Measurements from ENCODE around the gene RASGRF1. TPM values are rescaled to one million over a fixed set of nuclear protein-coding genes. Genes with fewer than 3 reads are reported as not detected.
A peak's percentile ranks its signal among the peaks of the same experiment; 100 is the strongest.
"Not testable (repeated sequence)": the region's sequence is repeated elsewhere in the genome, so short reads cannot be mapped to it uniquely, and the experiment has no call there.

Gene RASGRF1
- total and polyA plus RNA-seq, 5 experiments from 2014 or later, result 0.14 TPM; not detected in 4

DNA sequence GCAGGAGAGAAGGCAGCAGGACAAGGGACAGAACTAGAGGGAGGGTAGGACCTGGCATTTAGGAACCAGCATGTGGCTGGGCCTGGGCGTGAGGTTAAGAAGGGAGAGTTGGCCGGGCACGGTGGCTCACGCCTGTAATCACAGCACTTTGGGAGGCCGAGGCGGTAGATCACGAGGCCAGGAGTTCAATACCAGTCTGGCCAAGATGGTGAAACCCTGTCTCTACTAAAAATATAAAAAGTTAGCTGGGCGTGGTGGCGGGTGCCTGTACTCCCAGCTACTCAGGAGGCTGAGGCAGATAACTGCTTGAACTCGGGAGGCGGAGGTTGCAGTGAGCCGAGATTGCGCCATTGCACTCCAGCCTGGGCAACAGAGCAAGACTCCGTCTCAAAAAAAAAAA, 162.4 kb downstream of the RASGRF1 start:
- not testable (repeated sequence) for H3K36me3 Mint-ChIP-seq, H3K27me3 Mint-ChIP-seq, DNase-seq, H3K9me3 Mint-ChIP-seq, ATAC-seq, H3K4me1 Mint-ChIP-seq, H3K4me3 Mint-ChIP-seq
- peak overlapping the region in 1 of 10 donors; percentile 51 for H3K27ac Mint-ChIP-seq
- POLR2A ChIA-PET, result interaction anchor here (0.7 kb wide), 1 partner anchor 52 kb away, joined by 3 read pairs; no protein-coding TSS in a partner anchor

DNA sequence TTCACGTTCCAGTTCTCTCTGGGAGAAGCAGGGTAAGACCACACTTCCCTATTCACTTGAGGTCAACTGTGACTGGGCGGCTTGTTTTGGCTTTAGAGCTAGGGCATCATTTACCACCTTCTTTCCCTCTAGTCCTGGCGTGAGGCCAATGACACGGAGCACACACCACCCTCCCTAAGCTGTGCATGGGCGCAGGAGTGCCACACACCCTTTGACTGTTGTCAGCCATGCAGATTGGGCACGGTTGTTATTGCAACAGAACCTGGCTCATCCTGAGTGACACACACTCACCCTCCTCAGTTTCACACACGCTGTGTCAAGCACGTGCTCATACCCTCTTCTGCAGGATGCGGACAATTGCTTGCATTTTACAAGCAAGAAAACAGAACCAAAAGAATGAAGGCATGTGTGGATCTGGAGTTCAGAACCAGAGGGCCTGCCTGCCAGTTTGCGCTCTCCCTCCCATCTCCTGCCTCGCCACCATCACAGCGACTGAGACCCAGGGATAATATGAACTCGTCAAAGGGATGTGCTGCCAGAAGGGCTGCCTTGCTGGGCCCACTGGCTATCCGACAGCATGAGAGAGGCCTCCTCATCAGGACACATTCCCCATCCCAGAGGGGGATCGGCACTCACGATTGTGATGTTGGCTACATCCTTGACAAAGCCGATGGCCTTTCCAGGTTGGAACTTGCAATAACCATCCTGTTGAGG, 163.3 kb downstream of the RASGRF1 start:
- H3K9me3 Mint-ChIP-seq, result no peaks in the 10 kb centered on the region
- no peak for ATAC-seq
- POLR2A ChIA-PET, result no interaction called here
- peaks cover 0 to 11% (median 2%) of the 10 kb centered on the region in 3 donors for H3K36me3 Mint-ChIP-seq
- no peak overlapping the region for H3K4me3 Mint-ChIP-seq
- H3K4me1 Mint-ChIP-seq, result peaks cover 0 to 9% (median 2%) of the 10 kb centered on the region in 4 donors
- no peak for DNase-seq
- H3K27ac Mint-ChIP-seq, result peak overlapping the region in 3 of 10 donors; percentile 0 to 51 (median 40)
- H3K27me3 Mint-ChIP-seq, result no peaks in the 10 kb centered on the region

DNA sequence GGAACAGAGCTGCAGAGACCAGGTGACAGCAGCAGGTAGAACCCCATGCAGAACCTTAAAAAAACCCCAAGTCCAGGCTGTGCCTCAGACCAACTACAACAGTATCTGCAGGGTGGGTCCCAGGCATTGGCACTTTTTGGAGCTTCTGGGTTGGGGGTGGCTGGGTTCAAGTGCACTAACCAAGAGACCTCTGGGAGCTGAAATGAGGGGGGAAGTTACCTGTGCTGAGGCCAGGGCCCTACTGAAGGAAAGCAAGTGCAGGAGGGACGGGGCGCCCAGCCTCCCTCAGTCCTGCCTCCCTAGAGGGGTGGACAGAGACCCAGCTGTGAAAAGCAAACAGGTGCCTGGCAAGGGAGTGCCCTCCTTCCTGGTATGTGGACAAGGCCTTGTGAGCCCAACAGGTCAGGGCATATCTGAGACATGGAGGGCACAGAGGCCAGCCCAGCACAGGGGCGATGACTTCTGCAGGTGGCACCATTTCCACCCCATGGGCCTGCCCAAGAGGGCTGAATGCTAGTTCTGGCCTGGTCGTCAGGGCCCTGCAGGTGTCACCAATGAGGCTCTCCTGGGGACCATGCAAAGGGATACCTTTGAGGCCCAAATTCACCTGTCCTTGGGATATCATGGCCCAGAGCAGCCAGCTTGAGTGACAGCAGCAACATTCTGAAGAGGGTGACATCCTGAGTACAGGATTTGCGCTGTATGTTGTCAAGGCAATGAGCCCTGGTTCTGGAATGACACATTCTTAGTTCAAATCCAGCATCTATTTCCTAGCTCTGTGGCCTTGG, 164.4 kb downstream of the RASGRF1 start:
- Mint-ChIP-seq H3K27me3 (no peaks in the 10 kb centered on the region), H3K4me1 (peaks cover 0 to 9% (median 1%) of the 10 kb centered on the region in 4 donors), H3K4me3 (no peak overlapping the region), H3K36me3 (peaks cover 0 to 22% (median 2%) of the 10 kb centered on the region in 3 donors), H3K27ac (peak overlapping the region in 1 of 10 donors; percentile 83), H3K9me3 (no peaks in the 10 kb centered on the region)
- ATAC-seq, result no peak
- DNase-seq, result no peak
- POLR2A ChIA-PET, result no interaction called here

DNA sequence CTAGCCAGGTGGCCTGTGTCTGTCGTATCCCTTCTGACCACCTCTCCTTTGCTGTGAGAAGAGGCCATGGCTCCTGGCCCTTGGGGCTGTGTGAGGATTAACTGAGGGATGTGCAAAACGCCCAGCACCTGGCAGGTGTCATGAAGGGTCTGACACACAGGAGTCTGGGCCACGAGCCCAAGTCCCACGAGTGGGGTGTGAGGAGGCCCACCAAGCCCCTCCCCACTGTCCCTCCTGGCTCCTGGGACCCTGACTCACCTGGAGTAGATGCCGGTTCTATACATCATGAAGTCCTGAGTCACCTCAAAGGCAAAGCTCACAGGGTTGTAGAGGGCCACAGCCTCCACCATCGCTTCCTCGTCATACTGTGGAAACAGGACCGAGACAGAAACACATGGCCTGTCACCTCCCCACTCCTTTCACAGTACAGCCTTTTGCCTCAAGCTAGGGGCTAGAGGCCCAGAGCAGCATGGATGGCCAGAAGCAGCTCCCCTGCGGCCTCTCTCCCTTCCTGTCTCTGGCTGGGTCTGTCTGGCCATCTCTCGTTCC, 165.4 kb downstream of the RASGRF1 start:
- Mint-ChIP-seq H3K4me3 (no peak overlapping the region), H3K4me1 (peaks cover 0 to 9% (median under 1%) of the 10 kb centered on the region in 4 donors), H3K36me3 (peaks cover 0 to 27% (median 2%) of the 10 kb centered on the region in 3 donors), H3K9me3 (no peaks in the 10 kb centered on the region), H3K27ac (peak overlapping the region in 4 of 10 donors; percentile 25 to 83 (median 32)), H3K27me3 (no peaks in the 10 kb centered on the region)
- ATAC-seq, result no peak
- no peak for DNase-seq
- POLR2A ChIA-PET, result no interaction called here

DNA sequence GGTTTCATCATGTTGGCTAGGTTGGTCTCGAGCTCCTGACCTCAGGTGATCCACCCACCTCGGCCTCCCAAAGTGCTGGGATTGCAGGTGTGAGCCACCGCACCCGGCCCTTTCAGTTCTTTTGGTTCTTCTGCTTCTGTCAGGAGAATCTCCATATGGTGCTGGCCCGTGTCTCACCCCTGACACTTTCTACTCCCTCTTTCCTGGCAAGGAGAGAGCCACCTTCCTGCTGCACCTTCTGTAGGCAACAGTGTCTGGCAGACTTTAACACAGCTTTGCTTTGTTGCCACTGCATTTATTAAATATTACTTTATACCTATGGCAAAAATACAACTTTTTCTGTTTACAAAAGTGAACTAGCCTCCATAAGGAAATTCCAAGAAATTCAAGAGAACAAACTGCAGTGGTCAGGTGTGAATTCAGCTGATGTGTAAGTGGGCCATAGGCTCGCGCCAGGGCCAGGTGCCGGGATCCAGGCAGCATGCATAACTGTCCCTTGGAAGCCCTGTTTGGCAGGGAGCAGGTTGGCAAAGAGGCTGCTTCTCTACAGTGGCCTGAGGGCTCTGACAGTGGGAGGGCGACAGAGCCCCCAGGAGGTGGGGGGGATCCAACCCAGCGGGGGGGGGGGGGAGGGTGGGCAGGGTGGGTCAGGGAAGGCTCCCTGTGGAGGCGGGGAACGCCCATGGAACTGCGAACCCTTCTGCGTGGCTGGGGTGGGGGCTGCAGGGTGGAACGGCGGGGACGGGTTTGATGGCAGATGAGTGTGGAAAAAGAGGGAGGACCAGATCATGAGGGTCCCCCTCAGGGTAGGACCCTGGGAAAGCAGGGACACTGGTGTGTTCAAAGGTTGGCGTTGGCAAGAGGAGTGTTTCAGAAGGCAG, 166.9 kb downstream of the RASGRF1 start:
- no peaks in the 10 kb centered on the region for H3K27me3 Mint-ChIP-seq
- H3K27ac Mint-ChIP-seq, result peak overlapping the region in 2 of 10 donors; percentile 32 to 77
- ATAC-seq, result no peak
- H3K4me3 Mint-ChIP-seq, result no peak overlapping the region
- POLR2A ChIA-PET, result no interaction called here
- H3K4me1 Mint-ChIP-seq, result peaks cover 0 to 7% (median under 1%) of the 10 kb centered on the region in 4 donors
- DNase-seq, result no peak
- no peaks in the 10 kb centered on the region for H3K9me3 Mint-ChIP-seq
- peaks cover 0 to 41% (median 5%) of the 10 kb centered on the region in 3 donors for H3K36me3 Mint-ChIP-seq

DNA sequence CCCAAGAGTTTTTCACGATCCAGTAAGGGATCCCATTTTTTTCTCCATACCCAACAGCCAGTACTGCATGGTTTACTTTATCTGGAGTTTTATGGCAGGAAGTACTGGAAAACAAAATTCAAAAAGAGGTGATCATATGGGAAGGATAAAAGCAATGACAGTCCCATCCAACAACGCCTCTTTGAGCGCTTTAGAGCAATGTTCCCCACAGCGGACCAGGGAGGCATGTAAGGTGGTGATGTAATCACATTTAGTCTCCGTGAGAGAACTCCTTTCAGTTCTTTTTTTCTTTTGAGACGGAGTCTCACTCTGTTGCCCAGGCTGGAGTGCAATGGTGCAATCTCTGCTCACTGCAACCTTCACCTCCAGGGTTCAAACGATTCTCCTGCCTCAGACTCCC, 167.6 kb downstream of the RASGRF1 start:
- POLR2A ChIA-PET, result no interaction called here
- ATAC-seq (no peak), DNase-seq (no peak)
- Mint-ChIP-seq H3K36me3 (peaks cover 0 to 48% (median 9%) of the 10 kb centered on the region in 3 donors), H3K4me3 (no peak overlapping the region), H3K27me3 (no peaks in the 10 kb centered on the region), H3K4me1 (peaks cover 0 to 7% (median under 1%) of the 10 kb centered on the region in 4 donors), H3K27ac (no peak overlapping the region), H3K9me3 (no peaks in the 10 kb centered on the region)

DNA sequence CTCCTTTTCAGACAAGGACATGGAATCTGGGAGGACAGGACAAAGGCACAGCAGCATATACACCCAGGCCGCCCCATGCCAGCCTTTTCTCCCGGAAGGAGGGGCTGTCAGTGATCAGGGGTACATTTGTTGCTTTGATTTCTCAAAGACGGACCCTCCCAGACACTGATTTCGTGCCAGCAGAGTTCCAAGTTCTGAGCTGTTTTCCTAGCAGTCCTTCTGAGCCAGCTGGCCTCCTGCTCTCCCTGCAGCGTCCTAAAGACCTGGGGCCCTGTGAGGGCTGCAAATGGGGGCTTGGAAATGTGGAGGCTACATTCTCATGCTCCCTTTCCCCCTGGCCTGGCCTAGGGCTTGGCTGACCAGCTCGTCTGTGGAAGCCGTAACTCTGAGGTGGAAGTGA, 168.1 kb downstream of the RASGRF1 start:
- Mint-ChIP-seq H3K4me3 (no peak overlapping the region), H3K27ac (peak overlapping the region in 1 of 10 donors; percentile 66), H3K27me3 (no peaks in the 10 kb centered on the region), H3K9me3 (no peaks in the 10 kb centered on the region), H3K4me1 (peaks cover 0 to 4% (median under 1%) of the 10 kb centered on the region in 4 donors), H3K36me3 (peaks cover 0 to 52% (median 10%) of the 10 kb centered on the region in 3 donors)
- POLR2A ChIA-PET, result no interaction called here
- DNase-seq (no peak), ATAC-seq (no peak)

DNA sequence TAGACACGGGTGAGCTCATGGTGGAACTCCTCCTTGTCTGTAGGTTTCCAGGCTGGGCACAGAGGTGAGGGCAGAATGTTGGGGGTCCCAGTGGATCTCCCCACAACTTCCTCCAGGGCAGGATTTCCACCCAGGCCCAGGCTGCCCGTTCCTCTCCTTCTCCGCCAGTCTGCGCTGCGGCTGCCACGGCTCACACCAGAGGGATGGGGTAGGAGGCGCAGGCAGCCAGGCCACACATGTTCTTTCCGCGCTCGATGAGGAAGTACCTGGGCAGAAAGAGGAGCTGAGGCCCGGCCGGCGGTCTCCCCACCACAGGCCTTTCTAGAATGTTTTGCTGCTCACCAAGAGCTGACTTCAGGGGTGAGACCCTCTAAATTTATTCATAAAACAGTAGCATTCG, 168.6 kb downstream of the RASGRF1 start:
- POLR2A ChIA-PET, result interaction anchor here (0.6 kb wide), 1 partner anchor 49 kb away, joined by 4 read pairs; the partner anchor contains the start of gene MORF4L1
- Mint-ChIP-seq H3K27ac (peak overlapping the region in 1 of 10 donors; percentile 66), H3K4me3 (no peak overlapping the region), H3K9me3 (no peaks in the 10 kb centered on the region), H3K4me1 (peaks cover 0 to 5% (median 2%) of the 10 kb centered on the region in 4 donors), H3K27me3 (no peaks in the 10 kb centered on the region), H3K36me3 (peaks cover 0 to 55% (median 11%) of the 10 kb centered on the region in 3 donors)
- ATAC-seq, result no peak
- no peak for DNase-seq

DNA sequence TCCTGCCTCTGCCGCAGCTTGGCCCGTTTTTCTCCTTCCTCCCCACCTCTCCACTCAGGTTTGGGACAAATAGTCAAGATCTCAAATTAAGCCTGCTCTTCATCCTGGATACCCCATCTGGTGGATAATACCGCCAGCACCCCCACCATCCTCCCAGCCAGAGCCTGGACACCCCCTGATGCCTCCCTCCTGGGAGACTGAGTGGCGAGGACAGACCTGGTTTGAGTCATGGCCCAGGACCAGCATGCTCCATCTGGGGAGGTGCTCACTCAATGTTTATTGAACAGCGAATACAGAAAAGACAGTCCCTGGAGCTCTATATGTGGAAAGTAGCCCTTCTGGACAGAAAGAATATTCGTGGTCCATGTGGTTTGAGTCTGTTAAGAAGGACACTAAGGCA, 169.1 kb downstream of the RASGRF1 start:
- peaks cover 0 to 59% (median 11%) of the 10 kb centered on the region in 3 donors for H3K36me3 Mint-ChIP-seq
- ATAC-seq, result no peak
- no peak overlapping the region for H3K4me3 Mint-ChIP-seq
- POLR2A ChIA-PET, result interaction anchor here (0.6 kb wide), 1 partner anchor 49 kb away, joined by 4 read pairs; the partner anchor contains the start of gene MORF4L1
- H3K4me1 Mint-ChIP-seq, result peaks cover 0 to 8% (median 2%) of the 10 kb centered on the region in 4 donors
- H3K9me3 Mint-ChIP-seq, result no peaks in the 10 kb centered on the region
- H3K27me3 Mint-ChIP-seq, result no peaks in the 10 kb centered on the region
- DNase-seq, result no peak
- no peak overlapping the region for H3K27ac Mint-ChIP-seq

DNA sequence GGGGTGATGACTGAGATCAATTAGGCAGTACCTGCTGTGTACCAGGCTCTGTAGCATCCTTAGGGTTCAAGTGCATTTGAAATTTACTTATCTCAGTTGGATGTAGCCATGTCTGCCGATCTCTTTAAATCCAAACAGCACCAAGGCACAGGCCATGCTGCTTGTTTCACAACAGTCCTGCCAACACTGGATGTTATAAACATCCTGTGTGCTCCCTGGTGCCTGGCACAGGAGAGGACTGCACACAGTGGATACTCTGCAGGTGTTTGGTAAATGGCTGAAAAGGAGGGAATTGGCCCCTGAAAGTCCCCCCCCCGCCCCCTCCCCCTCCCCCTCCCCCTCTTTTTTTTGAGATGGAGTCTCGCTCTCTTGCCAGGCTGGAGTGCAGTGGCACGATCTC, 172.7 kb downstream of the RASGRF1 start:
- no peaks in the 10 kb centered on the region for H3K9me3 Mint-ChIP-seq
- ATAC-seq, result no peak
- H3K4me1 Mint-ChIP-seq, result peaks cover 0 to 19% (median 4%) of the 10 kb centered on the region in 4 donors
- peaks cover 0 to 73% (median 9%) of the 10 kb centered on the region in 3 donors for H3K36me3 Mint-ChIP-seq
- no peaks in the 10 kb centered on the region for H3K27me3 Mint-ChIP-seq
- no peak for DNase-seq
- H3K4me3 Mint-ChIP-seq, result no peak overlapping the region
- peak overlapping the region in 2 of 10 donors; percentile 13 to 68 for H3K27ac Mint-ChIP-seq
- POLR2A ChIA-PET, result no interaction called here

DNA sequence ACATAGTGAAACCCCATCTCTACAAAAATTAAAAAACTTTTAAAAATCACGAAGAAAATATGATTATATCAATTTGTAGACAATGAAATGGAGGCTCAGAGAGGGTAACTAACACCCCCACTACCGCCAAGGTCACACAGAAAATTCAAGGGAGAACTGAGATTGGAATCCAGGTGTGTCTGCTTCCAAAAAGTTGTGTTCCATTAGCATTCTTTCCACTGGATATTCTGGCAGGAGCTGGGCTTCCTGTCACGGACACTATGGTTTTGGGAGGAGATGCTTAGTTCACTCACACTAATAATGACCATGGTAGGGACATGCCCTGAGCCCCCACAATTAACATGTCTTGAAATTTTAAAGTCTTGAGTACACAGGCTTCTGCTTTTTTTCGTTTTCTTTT, 174.5 kb downstream of the RASGRF1 start:
- no peak overlapping the region for H3K4me3 Mint-ChIP-seq
- no peaks in the 10 kb centered on the region for H3K9me3 Mint-ChIP-seq

More for the DNA sequence above, 174.5 kb downstream of the RASGRF1 start:
- ATAC-seq, result no peak
- Mint-ChIP-seq H3K36me3 (peaks cover 0 to 75% (median 14%) of the 10 kb centered on the region in 3 donors), H3K4me1 (peaks cover 8 to 32% (median 13%) of the 10 kb centered on the region in 4 donors), H3K27ac (peak overlapping the region in 2 of 10 donors; percentile 6 to 43), H3K27me3 (no peaks in the 10 kb centered on the region)
- POLR2A ChIA-PET, result no interaction called here
- no peak for DNase-seq

Measured in naive thymus-derived CD8-positive, alpha-beta T cell (primary cell).